ENCODE results near the gene ZNF445.

ZNF445 gene

GRCh38 chr3:44434834-44435510 lies 42.5 kb downstream of the ZNF445 start:
- no peak for TF ChIP-seq CTCF (conservative IDR thresholded peaks at IDR 0.05; ENCODE audit: low read depth, low read length)
- Histone ChIP-seq H3K27ac (no peak overlapping the region), H3K4me3 (IDR thresholded peaks at IDR 0.05; ENCODE audit: insufficient read depth, low read depth, low read length) (no peak overlapping the region), H3K4me2 (no peak overlapping the region), H3K79me2 (ENCODE audit: insufficient read depth, low read depth) (no peaks in the 10 kb centered on the region), H3K27me3 (ENCODE audit: insufficient read depth, low read depth) (no peaks in the 10 kb centered on the region), H3K36me3 (ENCODE audit: insufficient read depth) (no peaks in the 10 kb centered on the region), H4K20me1 (ENCODE audit: insufficient read depth) (no peaks in the 10 kb centered on the region), H3K4me1 (ENCODE audit: low read depth, poor library complexity, severe bottlenecking) (peaks cover 8% of the 10 kb centered on the region), H2AFZ (ENCODE audit: low read depth) (no peak overlapping the region), H3K9ac (no peak overlapping the region)

- no peaks in the 10 kb centered on the region for H3K4me1 ChIP-seq (ENCODE audit: low read depth, poor library complexity, severe bottlenecking)
- no peak overlapping the region for H2AFZ ChIP-seq (ENCODE audit: low read depth)
- H3K79me2 ChIP-seq (ENCODE audit: insufficient read depth, low read depth): no peaks in the 10 kb centered on the region
- H3K4me2 ChIP-seq: no peak overlapping the region
- H3K36me3 ChIP-seq (ENCODE audit: insufficient read depth): no peaks in the 10 kb centered on the region
- no peak overlapping the region for H3K4me3 ChIP-seq (IDR thresholded peaks at IDR 0.05; ENCODE audit: insufficient read depth, low read depth, low read length)
- H4K20me1 ChIP-seq (ENCODE audit: insufficient read depth): no peaks in the 10 kb centered on the region
- H3K27me3 ChIP-seq (ENCODE audit: insufficient read depth, low read depth): no peaks in the 10 kb centered on the region
- no peak overlapping the region for H3K9ac ChIP-seq
- no peak overlapping the region for H3K27ac ChIP-seq
- no peak for TF ChIP-seq CTCF (conservative IDR thresholded peaks at IDR 0.05; ENCODE audit: low read depth, low read length)
These were observed 47.0 kb downstream of the ZNF445 start for GRCh38 chr3:44430466-44430865.

- Histone ChIP-seq H3K9ac (no peak overlapping the region), H3K36me3 (ENCODE audit: insufficient read depth) (no peaks in the 10 kb centered on the region), H3K4me1 (ENCODE audit: low read depth, poor library complexity, severe bottlenecking) (no peaks in the 10 kb centered on the region), H3K4me3 (IDR thresholded peaks at IDR 0.05; ENCODE audit: insufficient read depth, low read depth, low read length) (no peak overlapping the region), H3K27ac (no peak overlapping the region), H3K79me2 (ENCODE audit: insufficient read depth, low read depth) (no peaks in the 10 kb centered on the region), H2AFZ (ENCODE audit: low read depth) (no peak overlapping the region), H3K4me2 (no peak overlapping the region), H4K20me1 (ENCODE audit: insufficient read depth) (no peaks in the 10 kb centered on the region), H3K27me3 (ENCODE audit: insufficient read depth, low read depth) (no peaks in the 10 kb centered on the region)
- no peak for TF ChIP-seq CTCF (conservative IDR thresholded peaks at IDR 0.05; ENCODE audit: low read depth, low read length)
These were observed 48.0 kb downstream of the ZNF445 start for GRCh38 chr3:44429459-44429858.

GRCh38 chr3:44428910-44429309 lies 48.6 kb downstream of the ZNF445 start:
- Histone ChIP-seq H3K4me1 (ENCODE audit: low read depth, poor library complexity, severe bottlenecking) (no peaks in the 10 kb centered on the region), H2AFZ (ENCODE audit: low read depth) (no peak overlapping the region), H3K79me2 (ENCODE audit: insufficient read depth, low read depth) (no peaks in the 10 kb centered on the region), H3K4me2 (no peak overlapping the region), H3K27ac (no peak overlapping the region), H3K4me3 (IDR thresholded peaks at IDR 0.05; ENCODE audit: insufficient read depth, low read depth, low read length) (no peak overlapping the region), H3K36me3 (ENCODE audit: insufficient read depth) (no peaks in the 10 kb centered on the region), H4K20me1 (ENCODE audit: insufficient read depth) (no peaks in the 10 kb centered on the region), H3K27me3 (ENCODE audit: insufficient read depth, low read depth) (no peaks in the 10 kb centered on the region), H3K9ac (no peak overlapping the region)
- no peak for TF ChIP-seq CTCF (conservative IDR thresholded peaks at IDR 0.05; ENCODE audit: low read depth, low read length)

All from KMS-11 (cell line).